HG03432 (cell line): ENCODE measurements around the gene NFIB.

Source experiments
- ATAC-seq: cut with Tn5 transposase; IDR thresholded peaks from one replicate; pipeline ENCODE4 v1.9.1; 2021; ENCODE audit warnings: mild to moderate bottlenecking, moderate library complexity; ENCODE audit not compliant: unreplicated experiment

The NFIB gene

GRCh38 chr9:14086495-14086894 is 227.4 kb downstream of the NFIB start:
- ATAC-seq: no peak

GRCh38 chr9:14085810-14086209 is 228.1 kb downstream of the NFIB start:
- ATAC-seq: no peak

DNA sequence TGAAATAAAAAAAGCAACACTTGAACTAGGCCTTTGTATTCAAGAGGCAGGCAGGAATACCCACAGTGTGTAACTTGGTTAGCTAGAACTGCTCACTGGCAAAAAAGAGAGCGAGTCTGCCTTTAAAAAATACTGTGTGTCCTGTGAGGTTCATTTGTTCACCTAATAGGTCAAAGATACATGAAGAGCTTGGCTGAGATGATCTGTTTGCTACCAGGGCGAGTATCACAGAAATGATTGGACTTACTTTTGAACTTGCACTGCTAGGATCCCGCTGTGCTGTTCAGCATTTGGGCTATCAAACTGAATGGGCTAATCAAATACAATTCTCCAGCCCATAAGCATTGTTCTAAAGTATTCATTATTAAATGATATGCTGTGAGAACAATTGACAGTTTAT is 229.1 kb downstream of the NFIB start:
- no peak for ATAC-seq

DNA sequence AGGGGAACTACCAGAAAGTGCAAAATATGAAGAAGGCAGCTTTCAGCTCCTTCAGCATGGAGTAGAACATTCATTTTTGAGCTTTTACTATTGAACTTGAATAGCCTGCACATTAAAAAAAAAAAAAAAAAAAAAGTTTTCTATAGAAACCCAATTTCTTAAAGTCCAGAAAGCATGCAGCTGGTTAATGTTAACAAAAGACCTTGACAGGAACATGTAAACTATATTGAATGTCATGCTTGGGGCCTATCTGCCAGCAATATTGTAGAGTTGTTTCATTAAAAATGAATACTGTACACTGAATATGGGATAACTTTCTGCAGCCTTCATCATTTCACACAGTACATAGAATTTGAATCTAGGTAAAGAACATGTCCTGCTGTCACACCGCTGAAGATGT is 230.6 kb downstream of the NFIB start:
- no peak for ATAC-seq

- ATAC-seq: no peak
Observed at GRCh38 chr9:14082732-14083131, 231.2 kb downstream of the NFIB start.

GRCh38 chr9:14081745-14082144 is 232.2 kb downstream of the NFIB start:
- ATAC-seq: no peak

DNA sequence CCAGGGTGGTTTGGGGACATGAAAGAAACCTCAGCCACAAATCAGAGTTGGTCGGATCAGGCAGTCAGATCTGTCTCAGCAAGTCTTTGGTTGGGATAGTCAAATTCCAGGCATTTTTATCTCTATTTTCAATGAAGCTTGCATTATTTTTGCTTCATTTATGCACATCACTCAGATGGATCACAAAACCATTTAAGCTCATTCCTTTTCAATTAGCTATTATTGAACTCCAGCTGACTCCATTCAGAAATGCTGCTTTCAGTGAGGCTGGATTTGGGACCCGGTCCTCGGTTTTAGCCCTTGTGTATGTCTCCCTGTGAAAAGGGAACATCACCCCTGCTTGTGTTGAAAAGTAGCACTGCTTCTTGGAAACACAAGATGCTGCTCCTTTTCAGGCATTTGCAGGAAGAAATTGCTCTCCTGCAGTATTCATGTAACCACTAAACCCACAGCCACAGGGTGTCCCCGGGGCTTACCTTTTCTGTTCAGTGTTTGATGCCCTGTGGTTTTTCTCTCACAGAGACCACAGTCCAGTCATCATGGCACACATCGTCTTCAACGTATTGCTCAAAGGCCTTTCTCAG is 232.9 kb downstream of the NFIB start:
- ATAC-seq: peak; percentile 61

GRCh38 chr9:14079440-14079839 is 234.5 kb downstream of the NFIB start:
- no peak for ATAC-seq

DNA sequence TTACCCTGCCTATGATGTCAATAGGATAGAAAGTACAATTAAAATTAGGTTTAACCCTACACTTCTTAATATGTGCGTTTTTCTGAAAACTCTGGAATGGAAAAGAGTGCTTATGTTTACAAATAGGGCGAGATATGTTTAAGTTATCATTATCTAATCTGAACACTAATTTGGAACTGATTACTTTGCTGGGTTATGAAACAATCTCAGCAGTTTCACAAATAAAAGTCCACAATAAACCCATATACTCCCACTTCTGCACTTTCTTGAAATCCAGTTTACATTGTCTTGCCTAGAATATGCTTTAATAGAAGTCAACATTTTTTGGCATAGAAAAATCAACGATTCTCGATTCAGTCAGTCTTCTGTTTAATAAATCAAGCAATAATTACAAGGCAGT is 236.3 kb downstream of the NFIB start:
- no peak for ATAC-seq

DNA sequence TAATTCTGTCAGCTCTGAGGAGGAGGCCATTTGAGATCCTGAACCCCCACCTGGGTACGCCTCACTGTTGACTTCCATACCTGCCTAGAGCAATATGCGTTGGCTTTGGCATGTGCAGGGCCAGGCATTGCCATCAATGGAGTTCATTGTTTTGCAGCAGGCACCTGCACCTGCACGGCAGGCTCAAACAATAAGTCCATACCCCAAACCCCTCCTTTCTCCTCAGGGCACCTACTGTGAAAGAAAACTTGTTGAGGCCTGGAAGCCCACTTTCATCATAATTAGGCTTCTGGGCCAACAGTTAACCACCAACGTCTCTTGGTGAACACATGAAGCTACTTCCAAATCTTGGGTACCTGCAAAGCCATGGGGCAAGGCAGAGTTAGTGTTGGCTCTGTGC is 238.7 kb downstream of the NFIB start:
- no peak for ATAC-seq

GRCh38 chr9:14072850-14073249 is 241.1 kb downstream of the NFIB start:
- ATAC-seq: no peak

DNA sequence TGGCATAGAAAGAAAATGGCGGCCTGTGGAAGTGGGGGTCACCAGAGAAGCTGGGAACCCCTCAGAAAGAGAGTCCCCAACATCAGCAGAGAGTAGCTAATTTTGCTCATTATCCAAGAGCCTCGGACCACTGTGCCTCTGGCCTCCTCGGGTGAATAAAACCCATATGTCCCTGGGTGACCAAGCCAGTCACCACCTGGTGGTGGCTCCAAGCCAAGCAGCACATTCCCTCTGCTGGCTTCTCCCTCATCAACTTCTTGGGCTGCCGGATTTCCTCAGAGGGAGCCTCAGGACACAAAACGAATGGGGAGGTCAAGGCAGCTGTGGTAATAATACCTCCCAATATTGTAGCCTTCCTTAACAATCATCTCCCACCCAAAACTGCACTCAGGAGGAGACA is 242.5 kb downstream of the NFIB start:
- ATAC-seq: no peak

DNA sequence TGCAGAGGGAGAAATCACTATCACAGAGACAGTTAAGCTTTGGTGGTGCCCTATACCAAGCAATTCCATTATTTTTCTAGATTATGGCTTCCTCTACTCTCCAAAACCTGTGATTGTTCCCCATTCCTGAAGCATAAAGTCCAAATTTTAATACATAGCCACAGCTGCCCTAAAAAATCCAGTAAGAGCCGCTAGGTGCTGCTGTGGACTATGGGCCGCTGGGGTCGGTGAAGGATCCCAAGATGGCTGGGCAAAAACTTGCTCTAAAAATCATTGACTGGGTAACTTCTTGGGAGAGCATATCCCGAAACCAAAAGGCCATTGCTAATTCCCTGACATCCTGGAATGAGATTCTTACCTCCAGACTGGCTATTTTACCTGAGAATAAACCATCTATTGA is 245.3 kb downstream of the NFIB start:
- ATAC-seq: no peak

- no peak for ATAC-seq
Observed at GRCh38 chr9:14066831-14067230, 247.1 kb downstream of the NFIB start.

GRCh38 chr9:14066032-14066431 is 247.9 kb downstream of the NFIB start:
- ATAC-seq: no peak

DNA sequence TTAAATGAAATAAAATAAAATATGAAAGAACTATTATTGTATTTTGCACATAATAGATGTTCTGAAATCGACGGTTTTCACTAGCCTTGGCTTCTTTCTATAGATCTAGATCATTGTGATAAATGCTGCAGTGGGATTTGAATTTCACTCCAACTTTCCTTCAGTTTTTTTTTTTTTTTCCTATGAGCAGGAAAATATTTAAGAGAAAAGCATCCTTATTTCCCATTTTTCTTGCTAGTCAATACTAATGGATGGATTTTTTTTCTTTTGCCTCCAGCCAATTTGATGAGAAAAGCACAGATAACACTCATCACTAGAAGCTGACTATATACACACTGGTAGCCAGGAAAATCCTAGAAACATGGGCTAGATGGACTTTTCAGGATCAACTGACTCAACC is 249.0 kb downstream of the NFIB start:
- ATAC-seq: no peak

DNA sequence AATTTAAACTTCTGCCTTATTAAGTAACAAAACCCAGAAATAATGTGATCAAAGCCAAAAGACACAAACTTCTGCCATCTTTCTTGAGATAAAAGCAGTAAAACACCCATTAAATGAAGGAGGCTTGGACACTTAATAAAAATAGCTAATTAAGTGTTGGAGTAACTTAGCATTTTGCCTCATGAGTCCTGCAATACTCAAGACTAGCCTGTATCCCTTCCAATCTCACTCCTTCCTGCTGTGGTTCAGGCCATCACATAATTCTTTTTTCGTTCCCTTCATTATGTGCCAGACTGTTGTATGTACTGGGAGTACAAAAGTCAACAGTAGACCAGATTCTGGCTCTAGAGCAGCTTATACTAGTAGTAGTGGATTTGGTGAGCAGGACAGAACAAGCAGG is 250.2 kb downstream of the NFIB start:
- no peak for ATAC-seq

DNA sequence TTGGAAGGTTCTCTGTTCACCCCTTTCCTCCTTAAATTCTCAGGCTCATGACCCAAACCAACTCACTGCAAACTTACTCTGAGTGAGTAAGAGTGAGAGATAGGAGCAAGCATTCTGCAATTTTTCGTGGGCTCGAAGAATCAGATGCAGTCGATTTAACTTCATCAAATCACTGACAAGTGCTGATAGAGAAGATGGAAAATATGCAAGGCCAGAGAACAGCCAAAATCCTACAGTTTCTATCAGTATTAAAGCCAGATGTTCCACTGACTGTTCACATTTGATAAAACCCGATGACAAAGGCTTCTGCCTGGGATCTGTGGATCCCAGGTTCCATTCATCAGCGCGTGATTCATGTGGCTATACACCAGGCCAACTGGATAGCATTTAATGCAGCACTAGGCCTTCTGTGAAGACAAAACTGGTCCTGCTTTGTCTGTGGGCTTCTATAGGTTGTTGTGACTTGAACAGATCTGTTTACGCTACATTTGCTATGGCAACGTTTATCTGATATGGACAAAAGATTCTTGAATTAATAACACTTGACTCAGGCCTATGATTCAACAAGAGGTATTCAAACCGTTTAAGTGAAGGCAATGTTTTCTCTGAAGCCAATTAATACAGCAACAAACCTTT is 251.2 kb downstream of the NFIB start:
- no peak for ATAC-seq

DNA sequence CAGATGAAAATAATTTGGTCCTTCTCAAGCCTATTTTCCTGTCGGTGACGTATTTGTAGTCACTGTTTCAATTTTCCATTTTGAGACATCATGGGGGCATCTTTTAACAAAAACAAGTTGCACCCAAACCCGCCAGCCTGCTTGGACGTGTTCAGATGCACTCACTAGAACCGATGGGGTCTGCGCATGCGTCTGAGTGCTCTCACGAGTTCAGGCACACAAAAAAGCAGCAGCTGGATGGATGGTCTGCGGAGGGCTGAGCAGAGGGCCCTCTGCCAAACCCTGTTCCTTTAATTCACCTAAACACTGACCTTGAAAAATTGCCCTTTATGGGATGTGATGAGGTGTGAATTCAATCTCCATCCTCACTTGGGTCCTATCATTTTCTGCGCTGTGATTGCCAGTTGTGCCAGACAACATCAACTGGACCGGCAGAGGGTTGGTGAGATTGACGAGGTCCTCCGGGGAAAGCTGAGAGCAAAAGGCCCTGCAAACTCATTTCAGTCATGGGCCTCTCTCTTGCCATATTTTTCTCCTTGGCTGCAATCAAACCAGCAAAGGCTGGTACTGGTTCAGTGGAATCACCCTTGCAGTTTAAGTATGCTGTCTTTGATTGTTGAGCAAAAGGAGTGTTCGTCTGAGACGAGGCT is 251.9 kb downstream of the NFIB start:
- ATAC-seq: no peak

GRCh38 chr9:14058325-14058688 is 255.6 kb downstream of the NFIB start:
- no peak for ATAC-seq

DNA sequence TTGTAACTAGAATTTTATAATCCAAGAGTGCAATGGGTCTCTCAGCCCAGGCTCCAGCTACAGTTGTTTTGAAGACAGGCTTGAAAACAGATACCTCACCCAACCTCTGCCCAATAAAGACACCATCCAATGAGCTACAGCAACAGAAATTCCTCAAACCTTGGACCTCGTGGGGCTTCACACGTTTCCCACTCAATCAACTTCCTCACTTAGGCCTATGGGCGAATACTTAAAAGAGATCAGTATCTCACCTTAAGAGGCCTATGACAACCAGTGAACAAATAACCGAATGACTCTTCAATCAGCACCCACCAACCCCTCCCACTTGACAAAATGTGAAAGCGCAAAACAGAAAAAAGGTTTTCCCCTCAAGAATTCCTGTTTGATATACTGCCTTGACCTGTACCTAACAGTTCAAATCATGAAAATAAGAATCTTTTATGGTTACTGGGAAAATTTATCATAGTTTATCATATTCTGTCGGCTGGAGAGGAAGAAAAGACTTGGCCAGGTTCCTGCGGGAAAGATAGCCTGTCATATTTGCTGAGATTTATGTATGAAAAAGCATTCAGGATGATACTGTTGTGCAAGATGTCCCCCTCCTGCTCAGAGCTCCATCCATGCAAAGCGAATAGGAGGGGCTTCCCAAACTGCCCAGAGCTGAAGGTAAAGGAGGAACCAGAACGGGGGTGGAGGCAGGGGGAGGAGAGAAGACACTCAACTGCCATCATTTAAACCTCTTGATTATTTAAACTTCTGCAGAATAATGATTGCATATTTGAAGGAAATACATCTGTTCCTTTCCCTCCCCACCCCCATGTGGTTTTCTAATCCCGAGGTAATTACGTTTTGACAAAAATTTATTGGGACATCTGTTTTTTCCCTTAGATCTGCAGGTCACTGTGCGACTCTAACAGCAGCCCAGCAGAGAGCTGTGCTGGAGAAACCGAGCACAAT is 256.3 kb downstream of the NFIB start:
- ATAC-seq: no peak
